ENCODE measurements around the gene ESRRA. TPM values are rescaled to one million over a fixed set of nuclear protein-coding genes. Genes with fewer than 3 reads are reported as not detected.

Gene ESRRA
- total and polyA plus RNA-seq, 9 of the 15 experiments (the other 6 are each of a cell fraction or from before 2014, with no cell fraction given) = 0.27 to 89.7 (median 23.7) TPM

- TF ChIP-seq ZNF143 (CRISPR knock-in tag; IDR thresholded peaks at IDR 0.05) = no peak
- no peak for TF ChIP-seq PRPF4 (IDR thresholded peaks at IDR 0.05; ENCODE audit: insufficient read depth, low read depth, low read length, poor library complexity, severe bottlenecking)
- no peak; a peak in 1 of 6 replicates for TF ChIP-seq ZBTB11 (CRISPR knock-in tag; IDR thresholded peaks at IDR 0.05)
- peak; percentile 77 for TF ChIP-seq CTBP1 (IDR thresholded peaks at IDR 0.05; ENCODE audit: borderline replicate concordance)
- no peak for TF ChIP-seq ZNF197 (CRISPR knock-in tag; IDR thresholded peaks at IDR 0.05; ENCODE audit: low read depth)
- no peak for TF ChIP-seq PHB (CRISPR knock-in tag; IDR thresholded peaks at IDR 0.05)
- peak; percentile 69 for TF ChIP-seq MAFG (tag; conservative IDR thresholded peaks at IDR 0.05)
- TF ChIP-seq ATF3 (IDR thresholded peaks at IDR 0.05) = peak; percentile 89
- TF ChIP-seq ATF3 (CRISPR knock-in tag; conservative IDR thresholded peaks at IDR 0.05) = no peak
- no peak for TF ChIP-seq RERE (CRISPR knock-in tag; IDR thresholded peaks at IDR 0.05; ENCODE audit: borderline replicate concordance)
- TF ChIP-seq TRIM28 (IDR thresholded peaks at IDR 0.05) = no peak; the same call in 1 of the 2 replicates
- TF ChIP-seq ETV1 (tag; conservative IDR thresholded peaks at IDR 0.05; ENCODE audit: low read depth) = peak; percentile 38
- TF ChIP-seq RBFOX2 (IDR thresholded peaks at IDR 0.05; ENCODE audit: low read depth, low read length) = peak; percentile 55
- TF ChIP-seq WHSC1 (IDR thresholded peaks at IDR 0.05; ENCODE audit: low read length) = no peak
- TF ChIP-seq MAZ (CRISPR knock-in tag; conservative IDR thresholded peaks at IDR 0.05 in 1 of 2, IDR thresholded peaks at IDR 0.05 in 1 of 2) = peak in 1 of 2 experiments; percentile 40; a peak in 1 of 4 replicates
- no peak for TF ChIP-seq ELF2 (CRISPR knock-in tag; IDR thresholded peaks at IDR 0.05)
These were observed 26.4 kb downstream of the ESRRA start (continued) for GRCh38 chr11:64331569-64332371.
